K562 (cell line): Measurements from ENCODE around the gene MRPL54. TPM values are rescaled to one million over a fixed set of nuclear protein-coding genes. Genes with fewer than 3 reads are reported as not detected.

Experiments used
- ATAC-seq: fragments of 200-7000 bp; cut with Tn5 transposase; 3 replicates; pipeline ENCODE4 v1.9.1; 2020; ENCODE audit warnings: moderate library complexity
- BruUV-seq: library from RNA; stranded (reverse); fragments of 400-500 nt; replicated peaks from 2 replicates; lab custom pipeline; 2021; lab: Mats Ljungman, UMichigan
- CTCF ChIA-PET: fragments of 300-600 bp; formaldehyde crosslinking; extraction: SDS; loops from one replicate; lab custom pipeline; 2021; ENCODE audit warnings: low intra/inter-chr PET ratio; lab: Yijun Ruan, JAX
- POLR2A ChIA-PET: fragments of 300-600, 350-650 bp; sonication (Branson Sonifier 250); formaldehyde crosslinking; extraction: SDS; loops from one replicate; lab custom pipeline; 2021; ENCODE audit warnings: antibody characterized with exemption, inconsistent platforms; lab: Yijun Ruan, JAX
- DNase-seq, 4 experiments: peaks; one replicate each; pipeline versions ENCODE4 v3.0.0 to v3.0.0-alpha.2; 2011 to 2018; ENCODE audit warnings: low spot score in 3 of 4, mixed read lengths in 3 of 4; ENCODE audit errors: extremely low read depth in 1 of 4
- FAIRE-seq: peaks from 2 replicates; lab custom pipeline; 2011; peaks lifted over from hg19 to GRCh38; lab: Jason Lieb, UNC
- H2AFZ ChIP-seq: 2 replicates; pipeline ENCODE4 v1.6.0; 2011; ENCODE audit warnings: low read depth, low read length, control low read depth, inconsistent platforms
- H3K27ac ChIP-seq: fragments of 200-600 bp; 3 replicates; pipeline ENCODE4 v1.8.0; 2011; ENCODE audit warnings: low read depth, mild to moderate bottlenecking, control low read depth, inconsistent platforms, low read length, moderate library complexity, mixed read lengths; ENCODE audit errors: extremely low read depth
- H3K27me3 ChIP-seq, 2 experiments: fragments of 300-600 bp in 1 of 2; 2 replicates in 1 of 2; 3 replicates in 1 of 2; pipeline versions ENCODE4 v1.6.0 to v1.8.0; 2011; ENCODE audit warnings: inconsistent platforms in 2 of 2, low read length in 2 of 2, mild to moderate bottlenecking in 1 of 2, mixed read lengths in 1 of 2, moderate library complexity in 1 of 2; ENCODE audit not compliant: control insufficient read depth in 2 of 2, insufficient read depth in 2 of 2
- H3K36me3 ChIP-seq: fragments of 300-600 bp; 3 replicates; pipeline ENCODE4 v1.8.0; 2011; ENCODE audit warnings: mild to moderate bottlenecking, low read length, inconsistent platforms; ENCODE audit not compliant: control insufficient read depth, insufficient read depth
- H3K4me1 ChIP-seq, 2 experiments: fragments of 200-600 bp in 1 of 2; replicated peaks in 1 of 2; 2 replicates in 1 of 2; 3 replicates in 1 of 2; pipeline versions ENCODE4 v1.5.1 to v1.8.0; 2011; ENCODE audit warnings: inconsistent platforms in 2 of 2, low read length in 2 of 2, mild to moderate bottlenecking in 1 of 2, mixed read lengths in 1 of 2, moderate library complexity in 1 of 2; ENCODE audit not compliant: control insufficient read depth in 2 of 2, insufficient read depth in 2 of 2
- H3K4me2 ChIP-seq: 2 replicates; pipeline ENCODE4 v1.6.1; 2011; ENCODE audit warnings: low read length, control low read depth, inconsistent platforms, mixed read lengths; ENCODE audit not compliant: insufficient read depth
- H3K4me3 ChIP-seq: fragments of 200-600 bp; sonication (generic), shearing (Covaris generic); 2 replicates; pipeline ENCODE4 v1.5.1; 2016; ENCODE audit warnings: control low read depth, inconsistent platforms
- H3K79me2 ChIP-seq: fragments of 200-600 bp; 3 replicates; pipeline ENCODE4 v1.8.0; 2011; ENCODE audit warnings: low read length, inconsistent platforms; ENCODE audit not compliant: control insufficient read depth, insufficient read depth
- H3K9ac ChIP-seq, 2 experiments: 2 replicates each; pipeline versions ENCODE4 v1.6.0 to v1.6.1; 2011; ENCODE audit warnings: low read depth in 2 of 2, low read length in 2 of 2, control low read depth in 1 of 2, inconsistent platforms in 1 of 2, mild to moderate bottlenecking in 1 of 2, mixed read lengths in 1 of 2; ENCODE audit not compliant: insufficient read depth in 1 of 2
- H3K9me1 ChIP-seq: one replicate; pipeline ENCODE4 v1.6.0; 2011; ENCODE audit warnings: inconsistent platforms, mild to moderate bottlenecking, low read length, moderate library complexity; ENCODE audit not compliant: control insufficient read depth, insufficient read depth
- H3K9me3 ChIP-seq: replicated peaks from 2 replicates; pipeline ENCODE4 v1.5.1; 2011; ENCODE audit warnings: low read depth, low read length, inconsistent platforms; ENCODE audit not compliant: control insufficient read depth, insufficient read depth
- H4K20me1 ChIP-seq: replicated peaks from 2 replicates; pipeline ENCODE4 v1.6.1; 2011; ENCODE audit warnings: low read length, inconsistent platforms, mixed read lengths; ENCODE audit not compliant: control insufficient read depth, insufficient read depth
- SFPQ ChIP-seq: fragments of 200-400 bp; formaldehyde crosslinking; IDR thresholded peaks from 2 replicates; pipeline ENCODE4 v1.6.1; 2017; ENCODE audit warnings: mild to moderate bottlenecking, low read depth, low read length, moderate library complexity
- TEAD2 ChIP-seq: fragments of 450-650 bp; IDR thresholded peaks from 2 replicates; pipeline ENCODE4 v1.6.1; 2016; ENCODE audit warnings: missing genetic modification characterization, control low read depth, missing compliant biosample characterization
- TFAP4 ChIP-seq: sonication (generic); formaldehyde crosslinking; IDR thresholded peaks from 2 replicates; pipeline ENCODE4 v1.8.0; 2022; ENCODE audit warnings: missing genetic modification reagents, mild to moderate bottlenecking, moderate library complexity, borderline replicate concordance
- ZKSCAN3 ChIP-seq: fragments of 250-450 bp; sonication (Bioruptor Pico); IDR thresholded peaks from 2 replicates; pipeline ENCODE4 v1.4.0; 2020
- ZKSCAN8 ChIP-seq: fragments of 200-800 bp; sonication (Bioruptor generic); IDR thresholded peaks from 2 replicates; pipeline ENCODE4 v1.6.1; 2016; ENCODE audit warnings: missing genetic modification characterization, missing compliant biosample characterization
- WGBS: fragments of 100-300 bp; shearing (Covaris generic); methylation state at CpG from one replicate; pipeline ENCODE4 v1.1.6; 2016; ENCODE audit warnings: low coverage, mixed read lengths; ENCODE audit not compliant: insufficient coverage; ENCODE audit errors: missing lambda C conversion rate; 5-methylcytosine and 5-hydroxymethylcytosine counted together
- in situ Hi-C: fragments of 300-500 bp; cut with MboI; formaldehyde crosslinking; loops from 4 replicates; pipeline ENCODE4 v1.15.0; 2018; ENCODE audit warnings: inconsistent platforms, mixed read lengths
- intact Hi-C: fragments of 100-400 bp; cut with micrococcal nuclease; formaldehyde crosslinking; loops from 2 replicates; pipeline ENCODE4 v1.14.2; 2022
- polyA plus RNA-seq, 8 experiments: library from polyadenylated mRNA; depleted of rRNA in 4 of 8; stranded (reverse) in 5 of 8; unstranded in 3 of 8; fragments of >200 nt; fragmentation: Nextera tagmentation in 2 of 8; fragmentation: Illumina TruSeq in 1 of 8; extraction: Ambion mirVana in 2 of 8; extraction: Trizol in 1 of 8; gene quantifications; 2 replicates each; pipeline versions ENCODE4 v1.2.1 to v1.2.3, GENCODE V29; 2011 to 2014; ENCODE audit warnings: inconsistent platforms in 1 of 8, missing spikeins in 1 of 8
- total RNA-seq, 7 experiments: library from RNA; depleted of rRNA in 6 of 7; stranded (reverse); fragments of >200 nt in 6 of 7; fragmentation: Illumina TruSeq in 2 of 7; extraction: Trizol in 2 of 7; gene quantifications; 2 replicates each; pipeline versions ENCODE4 v1.2.1 to v1.2.3, GENCODE V29; 2011 to 2021; ENCODE audit warnings: low replicate concordance in 1 of 7

The MRPL54 gene
- total and polyA plus RNA-seq, 9 of the 15 experiments (the other 6 are each of a cell fraction or from before 2014, with no cell fraction given) = 3.5 to 120 (median 56.9) TPM

GRCh38 chr19:3775374-3775711 lies 12.9 kb downstream of the MRPL54 start:
- BruUV-seq = no TSS peak
- TF ChIP-seq TFAP4 (CRISPR knock-in tag) (0 out of 2 replicates have a peak, but pooled peaks have one; percentile 18), ZKSCAN3 (no peak), ZKSCAN8 (CRISPR knock-in tag) (peak; percentile 96), TEAD2 (tag) (no peak), SFPQ (no peak)
- Histone ChIP-seq H3K79me2 (no peaks in the 10 kb centered on the region), H3K4me3 (no peak overlapping the region), H3K9ac (peak overlapping the region in 1 of 2 experiments; percentile 72; a peak in 1 of 4 replicates), H3K27me3 (no peaks in the 10 kb centered on the region), H3K27ac (no peak overlapping the region), H3K9me3 (no peaks in the 10 kb centered on the region), H3K36me3 (no peaks in the 10 kb centered on the region), H2AFZ (no peak overlapping the region), H3K4me2 (no peak overlapping the region), H3K9me1 (no peaks in the 10 kb centered on the region), H3K4me1 (peaks cover 0 to 44% of the 10 kb centered on the region in 2 experiments; a peak in 3 of 5 replicates), H4K20me1 (no peaks in the 10 kb centered on the region)
- ChIA-PET POLR2A (interaction anchor here (0.6 to 5.9 kb wide), 3 partner anchors 12 to 451 kb away, joined by 3 to 48 read pairs (median 3); partner anchors contain the start of genes APBA3 and MRPL54), CTCF (no interaction called here)
- ATAC-seq = no peak
- DNase-seq = no peak
- no peak for FAIRE-seq
- intact Hi-C loops (no loop called here), in situ Hi-C loops (no loop called here)
- WGBS = 13% methylated on average over 2 of the region's 2 CpGs
